Liver (tissue), 3 donors: ENCODE measurements around the gene CDK5R2.

Experiments used
- ATF3 ChIP-seq: IDR thresholded peaks from 2 replicates; pipeline ENCODE4 v1.6.1; 2016; ENCODE audit warnings: antibody characterized with exemption
- CTCF ChIP-seq: fragments of 150-350 bp; IDR thresholded peaks from 2 replicates; pipeline ENCODE4 v1.5.1; 2017; ENCODE audit warnings: improper control_type of control experiment, low read depth, low read length; ENCODE audit not compliant: missing input control
- EGR1 ChIP-seq, 2 donors: IDR thresholded peaks; 2 replicates each; pipeline ENCODE4 v1.6.1; 2016 to 2018; ENCODE audit warnings: antibody characterized with exemption in 2 of 2, low read depth in 2 of 2
- GABPA ChIP-seq, 2 donors: IDR thresholded peaks in 1 of 2; conservative IDR thresholded peaks in 1 of 2; 2 replicates each; pipeline ENCODE4 v1.6.1; 2016; ENCODE audit warnings: antibody characterized with exemption in 2 of 2, mild to moderate bottlenecking in 1 of 2, moderate library complexity in 1 of 2
- HNF4G ChIP-seq: IDR thresholded peaks from 2 replicates; pipeline ENCODE4 v1.6.1; 2016; ENCODE audit warnings: antibody characterized with exemption
- JUND ChIP-seq, 2 donors: IDR thresholded peaks; 2 replicates each; pipeline ENCODE4 v1.6.1; 2016; ENCODE audit warnings: antibody characterized with exemption in 2 of 2
- MAX ChIP-seq: IDR thresholded peaks from 2 replicates; pipeline ENCODE4 v1.6.1; 2016; ENCODE audit warnings: antibody characterized with exemption
- RAD21 ChIP-seq, 2 donors: IDR thresholded peaks; 2 replicates each; pipeline ENCODE4 v1.6.1; 2016; ENCODE audit warnings: antibody characterized with exemption in 2 of 2, mild to moderate bottlenecking in 2 of 2
- REST ChIP-seq: IDR thresholded peaks from 2 replicates; pipeline ENCODE4 v1.6.1; 2016; ENCODE audit warnings: antibody characterized with exemption, mild to moderate bottlenecking
- RXRA ChIP-seq, 2 donors: IDR thresholded peaks; 2 replicates each; pipeline ENCODE4 v1.6.1; 2017 to 2018; ENCODE audit warnings: antibody characterized with exemption in 2 of 2, mild to moderate bottlenecking in 1 of 2
- TAF1 ChIP-seq: conservative IDR thresholded peaks from 2 replicates; pipeline ENCODE4 v1.6.1; 2016; ENCODE audit warnings: antibody characterized with exemption, mild to moderate bottlenecking
- YY1 ChIP-seq: IDR thresholded peaks from 2 replicates; pipeline ENCODE4 v1.6.1; 2016; ENCODE audit warnings: antibody characterized with exemption, mild to moderate bottlenecking
- donor health status: healthy.
- donor health status: healthy.

- TF ChIP-seq CTCF (no peak), ATF3 (no peak), MAX (no peak), EGR1 (IDR thresholded peaks at IDR 0.05; ENCODE audit: low read depth in 2 of 2) (no peak), TAF1 (no peak), YY1 (no peak), RAD21 (IDR thresholded peaks at IDR 0.05) (no peak), HNF4G (no peak), JUND (IDR thresholded peaks at IDR 0.05) (no peak), GABPA (IDR thresholded peaks at IDR 0.05 in 1 of 2, conservative IDR thresholded peaks at IDR 0.05 in 1 of 2) (no peak), REST (no peak), RXRA (IDR thresholded peaks at IDR 0.05) (no peak)
Measured at GRCh38 chr2:218992196-218992595, 32.7 kb downstream of the CDK5R2 start.
